ENCODE results near the gene HMHB1.

The HMHB1 gene

DNA sequence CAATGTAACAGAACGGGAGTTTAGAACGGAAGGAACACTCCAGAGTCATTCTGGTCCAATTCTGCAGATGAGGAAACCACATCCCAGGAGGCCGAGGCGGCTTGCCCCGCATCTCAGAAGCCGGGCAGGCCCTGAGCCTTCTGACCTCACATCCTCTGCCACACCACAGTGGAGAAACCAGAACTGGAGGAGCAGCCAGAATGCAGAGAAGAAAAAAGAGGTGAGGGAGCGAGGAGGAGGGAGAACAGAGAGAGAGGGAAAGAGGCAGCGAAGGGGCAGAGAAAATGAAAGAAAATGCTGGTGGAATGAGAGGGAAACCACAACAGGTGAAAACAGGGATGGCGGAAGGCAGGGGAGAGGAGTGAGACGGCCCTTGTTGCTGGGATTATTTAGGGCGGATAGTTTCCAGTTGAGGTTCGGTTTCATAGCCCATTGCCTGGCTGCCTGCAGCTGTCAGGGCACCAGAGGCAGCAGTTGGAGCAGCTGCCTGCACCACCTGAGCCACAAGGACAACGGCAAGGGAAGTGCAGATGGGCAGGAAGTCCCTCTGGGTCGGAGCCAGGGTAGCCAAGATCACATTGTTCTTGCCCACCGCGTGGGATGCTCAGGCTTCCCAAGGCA is at the start of gene HMHB1:
HMHB1 (plus strand) TSS at position 77 of the 621 bp plus-strand sequence.
- no peak for DNase-seq

DNA sequence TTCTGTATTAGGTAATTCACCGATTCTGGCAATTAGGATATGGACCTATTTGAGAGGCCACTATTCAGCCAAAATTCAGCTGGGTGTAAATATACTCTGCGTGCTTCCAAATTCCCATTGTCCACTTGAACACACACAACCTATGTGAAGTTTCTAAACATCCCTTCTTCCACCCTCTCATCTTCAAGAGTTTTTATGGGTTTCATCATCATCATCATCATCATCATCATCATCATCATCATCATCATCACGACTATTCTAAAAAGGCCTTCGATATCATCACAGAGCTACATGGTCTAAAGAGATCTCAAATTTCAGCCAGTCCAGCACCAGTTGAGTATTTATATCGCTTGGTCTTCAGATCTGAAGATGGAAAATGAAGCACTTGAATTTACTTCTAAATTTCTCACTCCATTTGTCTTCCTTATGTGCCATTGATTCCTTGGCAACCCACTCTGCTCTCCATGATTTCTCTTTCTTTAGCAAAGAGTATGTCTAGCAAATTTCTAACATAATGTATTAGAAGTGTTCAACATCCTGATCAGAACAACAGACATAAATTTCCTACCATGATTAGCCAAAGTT is 49.2 kb upstream of the HMHB1 start:
- DNase-seq = no peak

DNA sequence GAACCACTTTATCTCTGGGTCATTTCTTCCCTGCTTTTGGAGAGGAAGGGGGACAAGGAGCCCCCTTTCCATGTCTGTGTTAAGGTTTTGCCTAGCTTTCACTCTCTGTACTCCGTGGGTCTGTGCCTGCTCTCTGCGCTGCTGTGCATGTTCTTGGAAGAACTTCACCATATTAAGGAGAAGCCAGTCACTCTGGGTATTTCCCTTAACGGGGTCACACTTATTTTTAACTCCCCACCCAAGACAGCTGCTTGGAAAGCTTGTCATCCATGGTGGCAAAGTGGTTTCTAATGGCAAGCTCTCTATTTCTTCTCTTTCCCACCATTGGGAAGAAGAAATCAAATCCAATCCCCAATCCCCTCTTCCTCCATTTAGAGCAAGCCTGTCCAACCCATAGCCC is 44.8 kb upstream of the HMHB1 start:
- DNase-seq = no peak

DNA sequence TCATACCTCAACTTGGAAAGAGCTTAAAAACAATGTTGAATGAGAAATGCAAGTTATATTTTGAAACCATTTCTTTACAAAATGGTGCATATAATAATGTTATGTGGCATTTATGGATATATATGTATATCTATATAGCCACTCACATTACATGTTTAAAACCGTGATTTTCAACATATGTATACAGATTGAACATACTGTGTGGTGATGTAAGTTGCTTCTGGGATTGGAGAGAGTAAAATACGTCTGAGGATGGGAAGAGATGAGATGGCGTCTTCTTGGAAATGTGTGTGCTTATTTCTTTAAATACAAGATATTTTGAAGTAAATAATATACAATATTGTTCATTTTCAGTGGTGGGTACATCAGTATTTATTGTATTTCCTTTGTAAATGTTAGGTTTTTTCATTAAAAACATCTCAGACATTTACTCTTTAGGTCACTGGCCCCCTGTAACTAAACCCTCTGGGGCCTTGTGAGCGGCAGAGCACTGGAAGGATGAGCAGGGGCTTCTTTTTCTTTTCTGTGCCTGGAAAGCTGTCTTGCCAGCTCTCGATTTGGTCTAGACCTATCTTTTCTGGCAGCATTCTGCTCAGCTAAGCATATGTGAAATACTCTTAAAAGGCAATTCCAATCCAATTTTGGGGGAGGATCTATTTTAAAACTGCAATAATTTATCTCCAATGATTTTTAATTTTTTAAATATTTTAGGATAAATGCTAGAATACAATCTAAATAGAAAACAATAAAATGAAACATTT is 42.8 kb upstream of the HMHB1 start:
- DNase-seq = no peak

DNA sequence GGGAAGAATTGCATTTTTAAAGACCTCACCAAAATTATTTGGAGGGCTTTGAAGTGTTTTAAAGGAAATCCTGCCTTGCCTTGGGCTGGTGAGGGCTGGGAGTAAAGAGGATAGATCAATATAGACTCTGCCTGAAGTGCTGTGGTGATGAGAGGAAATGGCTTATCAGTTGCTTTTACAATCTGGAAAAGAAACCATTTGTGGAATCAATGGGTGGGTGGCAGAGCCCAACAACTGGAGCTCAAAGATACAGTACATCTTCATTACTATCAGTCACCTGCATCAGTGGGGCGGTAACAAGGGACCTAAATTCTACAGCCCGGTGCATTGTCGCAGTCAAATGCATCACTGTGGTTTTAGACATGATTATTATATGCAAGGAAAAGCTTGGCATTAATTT is 41.5 kb upstream of the HMHB1 start:
- peak; percentile 36 for DNase-seq

DNA sequence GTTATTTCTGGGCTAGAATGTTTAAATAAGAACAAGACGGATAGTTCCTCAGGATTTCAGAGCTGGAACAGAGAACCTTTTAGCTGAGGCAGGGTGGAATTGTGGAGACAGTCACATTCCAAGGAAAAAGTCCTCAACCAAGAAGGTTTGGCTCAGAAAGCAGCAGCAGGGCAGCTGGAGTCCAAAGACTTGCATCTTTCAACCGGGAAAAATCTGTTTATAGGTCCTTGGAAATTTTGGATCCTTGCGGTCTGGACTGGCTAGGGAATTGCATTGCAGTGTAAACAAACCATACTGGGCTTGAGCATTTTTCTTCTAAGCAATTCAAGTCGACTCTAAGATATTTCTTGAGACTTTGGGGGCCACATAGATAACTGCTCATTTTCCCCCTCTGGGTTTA is 40.8 kb upstream of the HMHB1 start:
- DNase-seq = no peak

DNA sequence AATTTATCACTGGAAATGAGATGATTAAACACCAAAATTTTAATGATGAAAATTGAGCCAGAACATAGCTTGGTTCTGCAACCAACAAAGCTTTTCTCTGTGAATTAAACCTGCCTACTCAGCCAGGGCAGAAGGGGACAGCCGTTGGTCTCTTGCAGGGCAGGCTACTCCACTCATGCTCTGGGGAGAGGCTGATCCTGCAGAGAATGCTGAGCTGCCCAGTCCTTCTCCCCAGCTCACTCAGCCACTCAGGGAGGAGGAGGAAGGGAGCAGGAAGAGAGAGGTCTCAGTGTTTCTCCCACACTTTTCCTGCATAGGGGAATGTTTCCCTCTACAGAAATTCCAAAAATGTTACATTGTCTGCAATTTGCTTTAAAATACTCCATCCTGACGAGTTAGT is 40.4 kb upstream of the HMHB1 start:
- no peak for DNase-seq

DNA sequence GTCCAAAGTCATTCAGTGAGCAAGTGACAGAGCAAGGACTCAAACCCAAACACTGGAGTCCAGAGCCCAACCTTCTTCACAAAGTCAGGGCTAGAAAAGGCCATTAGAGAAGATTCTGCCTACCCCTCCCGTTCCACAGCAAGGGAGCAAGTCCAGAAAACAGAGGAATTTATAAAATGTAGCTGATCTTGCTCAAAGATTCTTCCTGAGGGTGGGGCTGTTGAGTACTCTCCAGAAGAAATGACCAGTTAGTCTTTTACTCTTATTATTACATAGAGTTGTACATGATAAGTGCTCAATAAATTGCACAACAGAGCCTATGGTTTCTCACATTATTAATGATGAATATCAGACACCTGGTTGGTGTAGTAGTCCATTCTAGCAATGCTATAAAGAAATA is 39.3 kb upstream of the HMHB1 start:
- DNase-seq = no peak

DNA sequence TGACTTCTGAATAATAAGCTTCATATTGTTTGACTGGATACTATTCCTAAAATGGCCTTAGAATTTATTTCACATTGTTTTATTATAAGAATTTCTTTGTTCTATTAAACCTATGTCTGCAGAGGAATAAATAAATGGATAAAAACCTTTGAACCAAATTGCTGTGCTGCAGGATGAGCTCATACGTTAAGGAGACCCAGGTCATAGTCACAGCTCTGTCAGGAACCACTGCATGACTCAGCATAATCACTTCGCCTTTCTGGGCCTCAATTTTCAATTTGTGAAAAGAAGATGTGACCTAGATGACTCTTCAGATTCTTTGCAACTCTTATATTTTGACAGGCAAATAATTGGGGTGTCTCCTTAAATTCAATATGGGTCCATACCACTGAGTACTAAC is 36.7 kb upstream of the HMHB1 start:
- DNase-seq = peak; percentile 86

DNA sequence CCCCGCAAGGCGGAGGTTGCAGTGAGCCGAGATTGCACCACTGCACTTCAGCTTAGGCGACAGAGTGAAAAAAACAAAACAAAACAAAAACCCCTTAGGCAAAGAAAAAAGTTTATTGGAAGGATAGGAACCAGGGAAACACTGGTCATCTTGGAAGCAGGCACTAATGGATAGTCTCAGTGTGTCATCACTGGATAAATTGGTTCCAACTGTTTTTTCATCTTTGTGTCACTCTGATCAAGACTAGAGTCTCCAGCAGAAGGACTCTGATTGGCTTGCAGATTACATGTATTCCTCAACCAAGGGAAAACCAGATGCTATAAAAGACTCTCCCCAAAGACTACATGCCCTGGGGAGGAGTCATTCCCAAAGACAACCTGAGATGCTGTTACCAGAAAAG is 35.0 kb upstream of the HMHB1 start:
- no peak for DNase-seq

DNA sequence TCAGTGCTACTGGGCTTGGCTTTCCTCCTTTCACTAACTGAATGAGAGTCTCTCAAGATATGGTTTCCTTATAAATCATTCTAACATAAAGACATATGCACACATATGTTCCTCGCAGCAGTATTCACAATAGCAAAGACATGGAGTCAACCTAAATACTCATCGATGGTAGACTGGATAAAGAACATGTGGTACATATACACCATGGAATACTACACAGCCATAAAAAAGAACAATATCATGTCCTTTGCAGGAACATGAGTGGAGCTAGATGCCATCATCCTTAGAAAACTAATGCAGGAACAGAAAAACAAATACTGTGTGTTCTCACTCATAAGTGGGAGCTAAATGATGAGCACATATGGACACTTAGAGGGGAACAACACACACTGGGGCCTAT is 32.5 kb upstream of the HMHB1 start:
- DNase-seq = no peak

DNA sequence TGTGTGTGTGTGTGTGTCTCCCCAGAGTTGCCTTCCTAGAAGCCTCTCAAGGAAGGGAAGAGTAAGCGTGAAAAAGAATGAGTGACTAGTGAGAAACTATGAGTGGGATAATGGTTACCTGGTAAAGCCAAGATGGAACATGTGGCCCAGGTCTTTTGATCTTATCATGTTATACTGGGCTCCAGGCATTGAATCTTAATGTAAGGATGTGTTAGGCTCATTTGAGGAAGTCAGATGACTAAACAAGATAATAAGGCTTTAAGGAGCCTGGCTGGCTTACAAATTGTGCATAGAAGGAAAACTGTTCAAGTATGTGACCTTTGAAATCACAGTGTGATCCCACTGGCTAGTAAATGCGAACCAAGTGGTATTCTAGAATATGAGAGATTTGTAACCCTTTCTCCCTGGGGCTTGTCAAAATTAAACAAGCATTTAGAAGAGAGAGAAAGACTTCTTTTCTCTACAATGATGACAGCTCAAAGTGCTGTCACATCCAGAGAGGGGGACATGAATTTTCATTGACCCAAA is 29.9 kb upstream of the HMHB1 start:
- DNase-seq = peak; percentile 42

DNA sequence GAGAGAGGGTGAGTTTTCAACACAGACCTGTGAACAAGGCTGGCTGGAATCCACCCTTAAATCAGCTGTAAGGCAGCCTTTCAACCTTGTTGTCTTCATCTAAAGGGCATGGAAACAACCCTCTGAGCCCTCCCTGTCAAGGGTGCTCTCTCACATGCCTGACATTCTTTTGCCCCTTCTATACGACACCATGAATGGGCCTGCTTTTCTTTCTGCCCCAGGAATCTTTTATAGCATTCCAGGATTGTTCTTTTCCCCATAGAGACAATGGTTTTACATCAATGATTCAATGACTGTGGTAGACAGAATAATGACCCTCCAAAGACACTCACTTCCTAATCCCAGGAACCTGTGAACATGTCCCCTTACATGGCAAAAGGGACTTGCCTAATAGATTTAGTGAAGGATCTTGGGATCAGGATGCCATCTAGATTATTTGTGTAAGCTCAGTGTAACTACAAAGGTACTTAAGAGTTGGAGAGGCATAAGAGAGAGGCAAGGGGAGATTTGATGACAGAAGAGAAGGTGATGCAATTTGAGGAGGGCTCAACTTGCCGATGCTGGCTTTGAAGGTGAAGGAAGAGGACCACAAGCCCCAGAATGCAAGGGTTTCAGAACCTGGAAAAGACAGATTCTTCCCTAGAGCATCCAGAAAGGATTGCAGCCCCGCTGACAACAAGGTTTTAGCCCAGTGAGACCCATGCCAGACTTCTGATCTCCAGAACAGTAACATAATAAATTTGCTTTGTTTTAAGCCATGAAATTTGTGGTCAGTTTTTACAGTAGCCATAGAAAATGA is 29.2 kb upstream of the HMHB1 start:
- DNase-seq = no peak

DNA sequence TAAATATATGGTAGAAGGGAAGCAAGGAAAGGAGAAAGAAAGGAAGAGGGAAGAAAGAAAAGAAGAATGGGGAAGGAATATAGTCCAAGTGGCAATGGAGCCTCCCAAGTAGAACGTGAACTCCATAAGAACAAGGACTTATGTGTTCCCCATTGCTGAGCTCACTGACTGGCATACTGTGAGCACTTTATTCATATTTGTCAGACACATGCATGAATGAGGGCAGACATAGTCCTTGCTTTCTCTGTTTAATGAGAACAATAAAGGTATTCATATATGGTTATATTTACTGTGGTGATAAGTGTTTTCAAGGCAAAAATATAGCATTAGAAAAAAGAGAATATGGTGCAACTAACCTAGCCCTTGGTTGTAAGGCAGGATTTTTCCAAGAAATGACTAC is 23.6 kb upstream of the HMHB1 start:
- DNase-seq = no peak

DNA sequence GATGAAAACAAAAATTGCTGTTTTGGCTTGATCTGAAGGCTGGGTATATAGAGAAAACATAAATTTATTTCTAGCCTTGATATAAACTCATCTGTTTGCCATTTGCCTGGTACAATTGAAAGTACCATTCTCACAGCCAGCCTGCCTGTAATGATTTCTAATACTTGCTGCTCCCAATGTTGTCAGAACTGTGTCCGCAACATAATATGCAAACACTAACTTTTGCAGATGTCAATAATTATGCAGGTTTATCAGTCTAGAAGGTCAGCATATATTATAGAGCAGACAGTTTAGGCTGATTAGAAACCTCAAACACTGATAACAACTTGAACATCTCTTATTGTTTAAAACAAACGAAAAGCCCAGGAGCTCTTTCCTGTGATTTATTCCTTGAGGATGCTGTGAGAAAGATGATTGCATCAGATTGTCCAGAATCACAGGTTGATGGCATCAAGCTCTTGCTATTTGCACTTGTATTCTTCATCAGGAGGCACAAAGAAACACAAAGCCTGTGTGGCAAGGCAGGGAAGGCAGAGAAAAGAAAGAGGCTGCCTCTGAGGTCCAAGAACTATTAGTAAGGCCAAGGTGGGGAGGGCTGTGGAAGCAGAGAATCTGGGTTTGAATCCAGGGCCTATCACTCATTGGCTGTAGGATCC is 21.4 kb upstream of the HMHB1 start:
- peak; percentile 5 for DNase-seq

DNA sequence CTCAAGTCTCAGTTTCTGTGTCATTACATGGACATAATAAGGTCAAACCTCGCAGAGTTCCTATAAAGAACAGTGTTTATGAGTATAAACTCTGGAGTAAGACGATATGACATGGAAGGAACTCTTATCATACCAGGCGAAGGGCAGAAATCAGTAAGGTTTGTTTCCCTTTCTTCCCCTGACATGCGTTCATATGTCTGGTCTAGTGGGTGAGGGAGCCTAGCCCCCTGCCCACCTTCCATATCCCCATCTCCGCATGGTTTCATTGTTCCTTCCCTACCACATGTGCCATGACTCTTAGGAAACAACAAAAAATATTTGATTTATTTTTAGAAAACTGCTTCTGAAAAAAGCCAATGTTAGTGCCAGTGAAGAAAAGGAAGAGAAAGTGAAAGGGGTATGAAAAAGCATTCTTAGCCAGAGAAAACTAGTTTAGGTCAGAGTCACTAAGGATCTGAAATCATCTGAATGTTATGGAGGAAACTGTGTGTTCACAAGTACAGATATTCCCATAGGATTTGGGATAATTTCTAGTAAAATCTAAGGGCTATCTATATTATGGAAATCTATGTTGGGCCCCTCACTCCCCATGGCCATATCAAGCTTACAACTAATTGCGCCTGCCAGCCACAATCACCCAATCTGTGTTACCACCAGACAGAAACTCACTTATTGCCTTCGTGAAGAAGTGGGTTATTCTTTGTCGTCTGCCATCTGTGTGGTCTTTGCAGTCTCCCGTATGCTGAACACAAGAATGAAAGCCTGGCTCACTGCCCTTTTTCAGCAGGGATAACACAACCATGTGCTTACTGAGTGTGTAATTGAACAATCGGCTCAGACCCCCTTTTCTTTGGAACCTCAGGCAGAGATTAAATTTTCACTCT is 19.9 kb upstream of the HMHB1 start:
- peak; percentile 71 for DNase-seq

DNA sequence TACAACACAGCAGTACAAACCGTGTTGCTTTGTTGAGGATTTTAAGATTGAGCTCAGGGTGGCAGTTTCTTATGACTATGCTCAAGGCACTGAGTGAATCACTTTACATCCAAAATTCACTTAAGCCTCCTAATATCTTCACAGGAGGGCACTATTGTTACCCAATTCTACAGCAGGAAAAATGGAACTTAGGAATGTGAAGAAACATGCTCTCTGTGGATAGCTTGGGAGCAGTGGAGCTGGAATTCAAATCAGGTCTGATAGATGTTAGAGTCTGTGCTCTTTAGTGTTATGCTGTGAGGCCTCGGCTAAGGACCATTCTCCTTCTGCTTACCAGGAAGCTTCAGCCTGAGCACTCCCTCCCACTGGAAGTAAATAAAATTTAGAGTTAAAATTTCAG is 18.7 kb upstream of the HMHB1 start:
- DNase-seq = no peak

DNA sequence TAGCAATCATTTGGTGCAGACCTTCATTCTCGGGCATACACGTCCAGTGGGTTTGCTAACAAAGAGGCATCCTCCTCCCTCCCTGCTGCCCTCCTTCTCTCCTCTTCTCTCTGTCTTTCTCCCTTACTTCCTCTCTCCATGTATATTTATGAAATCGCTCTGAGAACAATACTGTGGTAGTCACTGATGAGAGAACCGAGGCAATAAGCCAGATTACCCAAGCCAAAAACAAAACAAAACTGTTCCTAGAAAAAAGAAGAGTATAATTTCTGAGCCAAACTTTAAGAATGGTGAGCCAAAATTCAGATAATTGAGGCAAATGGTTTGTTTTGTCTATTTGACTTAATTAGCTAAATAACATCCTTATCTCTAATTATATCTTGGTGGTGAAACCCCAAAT is 15.8 kb upstream of the HMHB1 start:
- DNase-seq = no peak

DNA sequence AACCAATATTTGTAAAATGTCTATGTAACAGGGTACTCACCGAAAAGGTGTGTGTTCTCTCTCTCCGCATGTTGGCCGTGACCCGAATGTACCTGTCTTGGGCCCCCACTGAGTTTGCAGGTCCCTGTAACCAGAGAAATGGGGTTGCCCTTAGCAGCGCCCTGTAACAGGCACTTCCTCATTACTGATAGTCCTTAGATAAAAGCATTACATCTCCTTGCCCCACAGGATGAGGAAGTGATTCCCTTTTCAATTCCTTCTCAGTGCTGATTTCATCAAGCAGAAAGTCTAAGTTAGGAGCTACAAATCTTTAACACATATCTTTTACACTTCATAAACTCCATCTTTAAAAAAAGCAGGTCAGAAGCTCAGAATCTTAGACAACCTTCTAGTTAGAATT is 15.2 kb upstream of the HMHB1 start:
- DNase-seq = peak; percentile 60

DNA sequence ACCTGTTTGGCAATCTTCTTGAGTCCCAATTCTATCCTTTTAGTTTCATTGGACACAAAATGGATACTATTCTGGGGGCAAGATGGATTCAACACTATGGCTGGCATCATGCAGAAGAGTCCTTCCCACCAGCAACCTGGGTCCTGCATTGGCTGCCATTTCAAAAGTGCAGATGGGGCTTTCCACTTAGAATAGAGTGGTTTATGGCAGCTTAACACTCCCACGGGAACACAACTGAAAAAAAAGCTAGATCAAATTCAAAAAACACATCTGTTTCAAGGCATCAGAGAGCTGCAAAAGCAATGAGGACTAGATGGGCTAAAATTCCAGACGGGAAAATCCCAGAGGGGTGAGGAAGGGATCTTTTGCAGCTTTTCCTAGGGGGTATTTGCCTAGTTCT is 11.2 kb upstream of the HMHB1 start:
- no peak for DNase-seq

DNA sequence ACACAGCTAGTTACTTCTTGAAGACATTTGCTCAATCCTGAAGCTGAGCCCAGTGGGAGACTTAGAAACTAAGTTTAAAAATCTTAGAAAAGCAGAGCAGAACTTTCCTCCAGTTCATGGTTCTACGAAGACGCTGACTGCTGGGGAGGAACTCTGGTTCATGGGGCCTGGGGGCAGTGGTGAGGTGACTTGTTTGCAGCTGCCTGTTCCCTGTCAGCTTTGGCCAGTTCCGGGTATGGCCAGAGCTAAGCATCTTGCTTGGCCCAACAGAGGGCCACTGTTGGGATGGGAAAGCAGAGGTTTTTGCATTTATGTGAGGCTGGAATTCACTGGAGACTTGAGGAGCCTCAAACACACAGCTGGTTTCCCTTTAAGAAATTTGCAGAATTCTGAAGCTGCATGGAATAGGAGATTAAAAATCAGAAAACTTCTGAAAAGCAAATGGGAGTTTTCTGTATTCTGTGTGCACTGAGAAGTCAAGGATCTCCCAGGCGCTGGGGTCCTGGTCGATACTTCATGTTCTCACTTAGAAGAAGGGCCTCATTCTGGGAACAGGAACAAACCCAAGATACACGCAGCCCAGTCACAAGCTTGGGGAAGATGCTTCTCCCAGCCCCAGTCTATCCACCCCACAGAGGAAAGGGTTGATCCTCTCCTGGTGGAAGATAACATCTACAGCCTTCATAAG is 10.6 kb upstream of the HMHB1 start:
- no peak for DNase-seq

All from OCI-M1 (cell line).